HUDEP-2 (cell line): ENCODE data around the gene SPG7.

Source experiments
- DNase-seq, 76 experiments: peaks; one replicate each; lab custom pipeline; 2025; ENCODE audit not compliant: unreplicated experiment in 76 of 76; lab: John Stamatoyannopoulos, UW

Gene SPG7

GRCh38 chr16:89545044-89545830, 37.0 kb downstream of the SPG7 start:
- DNase-seq, result no peak

- no peak for DNase-seq
Observed at GRCh38 chr16:89545831-89546574, 37.8 kb downstream of the SPG7 start.

- DNase-seq, result no peak
Observed at GRCh38 chr16:89546781-89547180, 38.6 kb downstream of the SPG7 start.

GRCh38 chr16:89547291-89547690, 39.1 kb downstream of the SPG7 start:
- no peak for DNase-seq

- DNase-seq, result no peak
Observed at GRCh38 chr16:89547860-89548259, 39.7 kb downstream of the SPG7 start.

GRCh38 chr16:89548344-89549006, 40.3 kb downstream of the SPG7 start:
- no peak for DNase-seq

GRCh38 chr16:89549007-89549700, 41.0 kb downstream of the SPG7 start:
- DNase-seq, result no peak

GRCh38 chr16:89550421-89551007, 42.3 kb downstream of the SPG7 start:
- no peak for DNase-seq

- DNase-seq, result no peak
Observed at GRCh38 chr16:89552329-89552728, 44.1 kb downstream of the SPG7 start.

- DNase-seq, result no peak
Observed at GRCh38 chr16:89552913-89553312, 44.7 kb downstream of the SPG7 start.

GRCh38 chr16:89553733-89554132, 45.5 kb downstream of the SPG7 start:
- no peak for DNase-seq

- DNase-seq, result no peak
Observed at GRCh38 chr16:89554343-89554742, 46.1 kb downstream of the SPG7 start.

GRCh38 chr16:89555265-89555664, 47.1 kb downstream of the SPG7 start:
- no peak for DNase-seq

GRCh38 chr16:89555780-89556179, 47.6 kb downstream of the SPG7 start:
- no peak for DNase-seq

GRCh38 chr16:89556750-89557689, 48.8 kb downstream of the SPG7 start:
- DNase-seq, result peak in 71 of 76 experiments; percentile 12 to 87 (median 67)

- no peak for DNase-seq
Observed at GRCh38 chr16:89557690-89558490, 49.7 kb downstream of the SPG7 start.

GRCh38 chr16:89560378-89561141, 52.4 kb downstream of the SPG7 start, which contains the start of gene RPL13:
Gene RPL13 (plus strand): TSS chr16:89560682. CDS start chr16:89560960, 278 bp downstream.
- DNase-seq, result peak in 73 of 76 experiments; percentile 65 to 93 (median 85)
